Ramos (cell line): Measurements from ENCODE around the gene SACS.

Experiments used
- in situ Hi-C: fragments of 300-500 bp; cut with MboI; formaldehyde crosslinking; loops from one replicate; pipeline ENCODE4 v1.14.3; 2022; ENCODE audit warnings: low sequenced_read_pairs; ENCODE audit not compliant: unreplicated experiment

Gene SACS, protein sequence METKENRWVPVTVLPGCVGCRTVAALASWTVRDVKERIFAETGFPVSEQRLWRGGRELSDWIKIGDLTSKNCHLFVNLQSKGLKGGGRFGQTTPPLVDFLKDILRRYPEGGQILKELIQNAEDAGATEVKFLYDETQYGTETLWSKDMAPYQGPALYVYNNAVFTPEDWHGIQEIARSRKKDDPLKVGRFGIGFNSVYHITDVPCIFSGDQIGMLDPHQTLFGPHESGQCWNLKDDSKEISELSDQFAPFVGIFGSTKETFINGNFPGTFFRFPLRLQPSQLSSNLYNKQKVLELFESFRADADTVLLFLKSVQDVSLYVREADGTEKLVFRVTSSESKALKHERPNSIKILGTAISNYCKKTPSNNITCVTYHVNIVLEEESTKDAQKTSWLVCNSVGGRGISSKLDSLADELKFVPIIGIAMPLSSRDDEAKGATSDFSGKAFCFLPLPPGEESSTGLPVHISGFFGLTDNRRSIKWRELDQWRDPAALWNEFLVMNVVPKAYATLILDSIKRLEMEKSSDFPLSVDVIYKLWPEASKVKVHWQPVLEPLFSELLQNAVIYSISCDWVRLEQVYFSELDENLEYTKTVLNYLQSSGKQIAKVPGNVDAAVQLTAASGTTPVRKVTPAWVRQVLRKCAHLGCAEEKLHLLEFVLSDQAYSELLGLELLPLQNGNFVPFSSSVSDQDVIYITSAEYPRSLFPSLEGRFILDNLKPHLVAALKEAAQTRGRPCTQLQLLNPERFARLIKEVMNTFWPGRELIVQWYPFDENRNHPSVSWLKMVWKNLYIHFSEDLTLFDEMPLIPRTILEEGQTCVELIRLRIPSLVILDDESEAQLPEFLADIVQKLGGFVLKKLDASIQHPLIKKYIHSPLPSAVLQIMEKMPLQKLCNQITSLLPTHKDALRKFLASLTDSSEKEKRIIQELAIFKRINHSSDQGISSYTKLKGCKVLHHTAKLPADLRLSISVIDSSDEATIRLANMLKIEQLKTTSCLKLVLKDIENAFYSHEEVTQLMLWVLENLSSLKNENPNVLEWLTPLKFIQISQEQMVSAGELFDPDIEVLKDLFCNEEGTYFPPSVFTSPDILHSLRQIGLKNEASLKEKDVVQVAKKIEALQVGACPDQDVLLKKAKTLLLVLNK (N-terminal part only)

DNA sequence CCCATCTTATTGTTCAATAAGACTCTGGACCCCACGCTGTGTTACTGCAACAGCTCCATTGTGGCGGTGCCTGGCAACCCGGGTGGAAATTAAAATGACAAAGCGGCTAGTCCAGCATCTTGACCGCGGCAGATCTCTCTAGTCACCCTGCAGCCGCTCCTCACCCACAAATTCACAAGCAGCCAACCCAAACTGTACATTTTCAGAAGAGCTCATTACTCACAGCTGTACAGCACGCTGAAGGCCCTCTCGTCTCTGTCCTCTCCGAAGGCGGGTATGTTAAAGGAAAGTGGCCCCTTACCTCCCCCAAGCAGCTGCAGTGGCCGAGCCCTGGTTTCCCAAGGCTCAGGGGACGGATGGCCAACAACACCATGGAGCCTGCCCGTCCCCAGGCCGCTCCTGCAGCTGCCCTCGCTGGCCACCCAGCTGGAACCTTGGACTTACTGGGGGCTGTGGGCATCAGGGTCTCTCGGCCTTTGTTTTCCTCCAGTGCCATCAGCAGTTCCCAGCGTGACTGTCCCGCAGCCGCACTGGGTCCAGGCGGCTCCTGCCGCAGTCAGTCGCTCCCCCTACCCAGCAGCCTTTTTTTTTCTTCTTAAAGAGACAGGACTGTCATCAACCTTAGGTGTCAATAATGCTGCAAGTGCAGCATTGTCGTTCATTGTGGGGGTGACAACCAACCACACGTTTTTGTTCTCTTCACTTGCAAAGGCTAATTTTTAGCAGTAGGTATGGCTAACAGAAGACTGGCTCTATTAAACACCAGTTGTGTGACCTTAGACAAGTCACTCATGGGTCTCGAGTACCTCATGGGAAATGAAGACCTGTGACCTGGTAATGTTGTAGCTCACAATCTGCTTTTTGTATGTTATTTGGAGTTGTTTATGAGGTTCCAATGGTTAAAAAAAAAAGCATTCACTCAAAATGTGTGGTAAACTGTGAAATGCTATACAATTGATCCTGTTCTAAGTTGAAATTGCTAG, at the start of gene SACS:
TSS of gene SACS (minus strand) at position 532 of the 983 bp plus-strand sequence. CDS start 22,463 bp downstream, outside the sequence.
- in situ Hi-C loops = no loop called here

DNA sequence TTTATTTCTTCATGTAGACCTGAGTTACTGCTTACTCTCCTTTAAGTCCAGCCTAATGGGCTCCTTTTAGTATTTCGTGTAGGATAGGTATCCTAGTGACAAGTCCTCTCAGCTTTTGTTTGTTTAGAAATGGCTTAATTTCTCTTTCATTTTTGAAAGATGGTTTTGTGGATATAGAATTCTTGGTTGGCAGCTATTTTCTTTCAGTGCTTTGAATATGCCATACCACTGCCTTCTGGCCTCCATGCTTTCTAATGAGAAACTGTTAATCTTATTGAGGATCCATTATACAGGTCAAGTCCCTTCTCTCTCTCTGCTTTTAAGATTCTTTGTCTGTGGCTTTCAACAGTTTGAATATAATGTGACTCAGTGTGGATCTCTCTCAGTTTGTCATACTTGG, 46.8 kb upstream of the SACS start:
- in situ Hi-C loops = no loop called here

DNA sequence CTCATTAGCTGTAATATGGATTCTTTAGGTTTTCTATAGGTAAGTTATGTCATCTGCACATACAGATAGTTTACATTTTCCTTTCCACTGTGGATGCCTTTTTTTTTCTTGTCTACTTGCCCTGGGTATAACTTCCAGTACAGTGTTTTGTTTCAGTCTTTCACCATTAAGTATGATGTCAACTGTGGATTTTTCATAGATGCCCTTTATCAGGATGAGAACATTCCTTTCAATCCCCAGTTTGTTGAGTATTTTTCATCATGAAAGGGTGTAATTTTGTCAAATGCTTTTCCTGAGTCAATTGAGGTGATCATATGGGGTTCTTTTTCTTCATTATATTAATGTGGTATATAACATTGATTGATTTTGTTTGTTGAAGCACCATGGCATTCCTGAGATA, 43.6 kb upstream of the SACS start:
- in situ Hi-C loops = no loop called here

DNA sequence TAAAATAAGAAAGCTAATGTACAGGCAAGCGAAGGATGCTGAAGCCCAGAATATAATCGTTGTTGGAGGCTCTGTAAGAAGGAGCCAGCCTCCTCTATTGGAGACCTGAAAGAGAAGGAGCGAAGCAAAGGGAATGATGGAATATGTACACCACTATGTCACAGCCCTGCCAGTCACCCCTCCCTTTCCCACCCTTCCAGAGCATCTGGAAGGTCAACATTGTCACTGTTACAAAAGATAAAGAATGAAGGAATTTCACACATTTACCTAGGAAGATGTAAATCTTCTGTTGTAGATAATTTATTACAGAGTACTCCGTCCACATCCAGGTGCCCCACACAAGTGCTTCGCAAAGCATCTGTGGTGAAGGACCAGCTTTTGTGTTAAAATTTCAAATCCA, 39.7 kb upstream of the SACS start:
- in situ Hi-C loops = no loop called here

DNA sequence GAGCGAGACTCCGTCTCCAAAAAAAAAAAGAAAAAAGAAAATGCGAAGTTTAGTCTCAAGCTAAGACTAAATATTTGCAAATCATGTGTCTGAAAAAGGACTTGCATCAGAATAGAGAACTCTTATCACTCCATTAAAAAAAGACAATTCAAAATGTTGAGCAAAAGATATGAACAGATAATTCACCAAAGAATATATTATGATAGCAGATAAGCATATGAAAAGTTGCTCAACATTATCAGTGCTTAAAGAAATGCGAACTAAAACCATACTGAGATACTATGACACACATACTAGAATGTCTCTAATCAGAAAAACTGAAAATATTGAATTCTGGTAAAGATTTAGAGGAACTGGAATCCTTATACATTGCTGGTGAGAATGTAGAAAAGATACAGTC, 38.7 kb upstream of the SACS start:
- in situ Hi-C loops = no loop called here

DNA sequence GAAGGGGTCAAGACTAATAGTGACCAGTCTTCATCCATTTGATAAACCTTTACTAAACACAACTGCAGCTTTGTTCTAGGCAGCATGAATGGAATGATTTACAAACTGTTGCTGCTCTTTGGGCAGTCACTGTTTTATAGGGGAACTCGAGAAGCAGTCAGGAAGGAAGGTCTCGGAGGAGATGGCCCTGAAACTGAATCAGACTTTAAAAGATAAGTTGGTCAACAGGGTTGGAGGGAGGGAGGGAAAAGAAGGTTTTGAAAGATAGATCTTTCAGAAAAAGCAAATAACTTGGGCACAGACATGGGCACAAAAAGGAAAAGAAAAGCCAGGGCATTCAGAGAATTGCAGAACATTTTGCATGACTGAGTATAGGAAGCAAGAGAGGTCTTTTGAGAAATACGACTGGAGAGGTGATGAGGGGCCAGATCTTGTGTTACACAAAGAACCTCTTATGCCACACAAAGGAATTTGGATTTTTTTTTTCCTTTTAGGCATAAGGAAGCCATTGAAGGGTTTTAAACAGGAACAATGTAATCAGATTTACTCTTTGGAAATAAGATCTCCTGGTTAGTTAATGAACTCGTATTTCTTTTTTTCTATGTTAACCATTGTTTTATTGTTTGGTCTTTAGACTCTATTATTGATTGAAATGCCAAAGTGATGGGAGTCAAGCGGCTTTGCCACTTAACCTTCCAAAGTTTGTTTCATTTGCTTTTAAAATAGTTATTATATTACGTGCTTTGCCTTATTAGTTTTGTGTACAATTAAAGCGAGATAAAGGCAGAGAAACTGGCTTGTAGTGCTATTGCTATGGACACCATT, 37.5 kb upstream of the SACS start:
- in situ Hi-C loops = no loop called here

DNA sequence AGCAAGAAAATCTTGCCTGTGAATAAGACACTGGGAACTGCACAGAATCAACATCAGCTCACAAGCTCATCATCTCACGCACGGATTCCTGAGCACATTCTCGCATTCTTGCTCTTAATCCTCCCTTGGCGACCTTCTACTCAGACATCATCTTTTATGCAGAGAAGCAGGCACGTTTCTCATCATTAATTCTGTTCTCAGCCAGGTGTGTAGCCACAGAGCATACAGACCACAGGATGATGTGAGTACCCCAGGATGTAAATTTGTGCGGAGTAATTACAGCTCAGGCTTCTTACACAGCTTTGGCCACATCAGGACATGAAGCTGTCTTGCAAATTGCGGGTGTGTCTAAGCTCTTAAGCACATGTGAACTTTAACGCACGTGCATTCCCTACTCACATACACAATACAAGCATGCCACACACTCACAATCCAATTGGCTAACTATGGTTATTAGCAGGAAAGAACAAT, 36.5 kb upstream of the SACS start:
- in situ Hi-C loops = no loop called here

DNA sequence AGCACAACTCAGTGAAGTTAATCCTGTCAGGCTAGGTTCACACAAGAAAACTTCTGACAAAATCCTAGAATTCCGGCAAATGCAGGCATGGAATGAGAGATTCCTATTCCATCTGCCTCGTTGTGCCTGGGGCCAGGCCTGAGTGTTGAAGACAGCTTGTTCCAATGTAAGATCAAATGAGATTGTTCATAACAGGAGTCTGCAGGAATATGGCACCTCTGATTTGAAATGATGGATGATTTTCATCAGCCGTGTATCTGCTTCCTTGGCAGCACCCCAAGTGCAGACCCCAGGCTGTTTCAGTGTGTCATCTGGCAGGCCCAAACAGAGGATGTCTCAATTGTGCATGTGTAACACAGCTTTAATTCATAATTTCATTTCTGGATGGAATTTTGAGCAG, 35.3 kb upstream of the SACS start:
- in situ Hi-C loops = no loop called here

DNA sequence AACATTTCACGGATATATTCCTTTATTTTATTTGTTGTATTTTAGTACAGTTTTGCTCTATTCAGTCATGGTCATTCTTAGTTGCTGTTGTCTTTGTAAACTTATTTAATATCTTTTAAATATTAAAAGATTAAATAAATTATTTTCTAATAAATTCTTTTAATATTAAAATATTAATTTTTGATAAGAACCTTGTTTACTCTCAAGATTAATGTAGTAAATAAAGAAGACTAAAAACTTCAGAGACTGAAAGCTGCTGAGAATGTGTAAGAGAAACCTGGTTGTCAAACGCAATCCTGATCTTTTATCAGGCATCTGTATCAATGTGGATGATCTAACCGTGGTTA, 34.4 kb upstream of the SACS start:
- in situ Hi-C loops = no loop called here

DNA sequence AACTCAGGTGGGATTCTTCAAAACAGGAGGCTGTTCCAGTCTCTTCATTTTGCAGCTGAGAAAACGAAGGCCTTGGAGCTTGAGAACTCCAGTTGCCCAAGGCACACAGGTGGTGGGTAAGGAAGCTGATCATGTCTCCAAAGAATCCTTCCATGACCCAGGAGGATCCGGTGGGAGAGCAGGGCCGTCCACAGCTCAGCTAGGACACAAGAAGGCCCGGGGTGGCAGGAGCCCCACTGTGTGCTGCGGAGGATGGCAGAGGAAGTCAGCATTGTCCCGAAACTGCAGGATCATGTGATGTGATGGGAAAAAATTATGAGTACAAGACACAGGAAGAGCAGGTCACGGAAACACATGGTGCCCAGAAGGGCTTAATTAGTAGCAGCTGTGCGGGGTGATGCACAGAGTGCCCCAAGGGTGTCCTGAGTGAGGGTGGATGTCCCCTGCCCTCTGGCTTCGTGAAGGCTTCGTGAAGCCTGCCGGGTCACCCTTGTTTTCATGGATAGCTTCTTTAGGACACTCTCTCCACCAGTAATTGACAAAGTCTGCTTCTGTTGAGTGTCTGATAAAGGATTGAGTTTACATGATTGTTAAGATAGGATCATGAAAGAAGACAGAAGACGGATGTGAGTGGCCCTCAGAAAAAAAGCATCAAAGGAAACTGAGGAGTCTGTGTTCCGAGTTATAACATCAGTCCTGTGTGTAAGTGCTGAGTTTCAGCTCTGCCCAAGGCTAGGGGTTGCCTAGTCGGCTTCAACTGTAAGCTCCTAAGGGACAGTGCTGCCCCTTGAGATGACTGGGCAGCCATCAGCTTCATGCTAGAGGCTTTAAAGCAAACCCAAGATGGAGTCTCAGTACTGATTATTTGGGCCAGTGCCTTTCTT, 33.8 kb upstream of the SACS start:
- in situ Hi-C loops = no loop called here

DNA sequence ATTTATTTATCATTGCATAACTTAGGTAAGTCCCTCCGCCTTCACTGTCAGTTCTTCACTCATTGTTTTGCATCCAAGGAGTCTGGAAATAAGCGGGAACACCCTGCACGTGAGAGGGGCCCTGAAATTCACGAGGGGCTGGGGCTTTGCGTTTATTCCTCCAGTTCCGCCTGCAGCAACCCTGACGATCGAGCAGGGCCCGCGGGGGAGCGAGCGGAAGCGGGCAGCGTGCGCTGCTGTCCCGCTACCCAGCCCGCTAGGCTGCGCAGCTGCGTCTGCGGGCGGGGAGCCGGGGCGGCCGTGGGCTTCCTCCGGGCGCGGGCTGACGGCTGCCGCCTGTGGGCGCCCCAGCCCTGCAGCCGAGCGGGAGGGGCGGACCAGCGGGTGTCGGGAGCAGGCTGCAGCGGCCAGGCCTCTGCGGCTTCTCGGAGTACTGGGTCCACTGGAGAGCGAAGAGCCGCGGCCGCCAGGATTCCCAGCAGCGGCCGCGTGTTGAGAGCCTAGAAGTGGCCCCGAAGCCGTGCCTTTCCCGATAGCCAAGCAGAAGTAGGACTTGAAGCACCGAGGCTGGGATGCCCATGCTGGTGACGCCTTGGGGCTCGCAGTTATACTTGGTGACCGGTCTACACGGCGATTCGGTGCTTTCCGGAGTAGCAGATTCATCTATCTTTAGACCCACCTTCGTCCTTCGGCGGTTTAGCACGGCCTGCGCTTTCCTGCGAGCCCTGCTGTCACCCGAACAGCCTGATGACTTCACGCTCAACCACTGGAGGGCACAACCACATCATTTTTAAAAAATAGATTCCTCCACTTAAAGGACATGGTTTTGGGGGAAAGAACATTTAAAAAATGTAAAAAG, 32.9 kb upstream of the SACS start:
- in situ Hi-C loops = no loop called here

DNA sequence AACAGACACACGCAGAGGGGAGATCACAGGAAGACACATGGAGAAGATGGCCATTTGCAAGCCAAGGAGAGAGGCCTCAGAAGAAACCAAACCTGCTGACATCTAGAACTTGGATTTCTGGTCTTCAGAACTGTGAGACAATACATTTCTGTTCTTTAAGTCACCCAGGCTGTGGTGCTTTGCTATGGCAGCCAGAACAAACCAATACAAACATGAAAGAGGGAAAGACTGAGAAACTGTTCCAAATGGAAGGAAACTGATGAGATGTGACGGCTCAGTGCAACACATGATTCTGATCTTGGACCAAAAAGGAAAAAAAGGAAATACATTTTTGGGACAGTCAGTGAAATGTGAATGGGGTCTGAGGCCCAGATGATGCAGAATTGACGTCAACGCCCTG, 30.2 kb upstream of the SACS start:
- in situ Hi-C loops = no loop called here

DNA sequence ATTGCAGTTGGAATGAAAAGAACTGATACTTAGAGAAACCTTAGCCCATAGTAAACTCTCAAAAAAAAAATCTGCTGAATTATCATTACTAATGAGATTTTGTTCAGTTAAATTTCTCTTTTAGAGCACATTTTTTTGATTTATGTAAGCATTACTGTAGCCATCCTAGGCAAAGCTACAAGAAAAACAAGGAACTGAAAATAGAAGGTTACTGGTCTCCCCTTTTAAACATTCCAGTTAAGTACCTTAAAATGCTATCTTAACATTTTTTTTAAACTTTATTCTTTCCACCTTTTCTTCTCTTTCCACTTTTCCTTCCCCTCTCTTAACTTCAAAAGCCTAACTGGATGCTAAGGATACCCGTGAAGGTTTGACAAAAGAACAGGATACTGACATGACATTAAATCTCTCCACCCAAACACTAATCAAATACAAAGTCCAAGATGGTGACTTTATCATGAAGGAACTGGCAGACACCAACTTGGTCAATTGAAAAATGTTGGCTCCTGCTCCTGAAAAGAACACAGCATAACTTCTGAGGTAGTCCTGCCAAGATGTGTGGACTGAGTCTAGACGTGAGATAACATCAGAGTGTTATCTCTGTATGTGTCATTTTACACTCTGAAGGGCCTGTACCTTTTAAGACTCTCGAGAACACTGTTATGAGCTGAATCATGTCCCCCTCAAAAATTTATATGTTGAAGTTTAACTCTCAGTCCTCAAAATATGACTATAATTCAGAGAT, 29.5 kb upstream of the SACS start:
- in situ Hi-C loops = no loop called here

DNA sequence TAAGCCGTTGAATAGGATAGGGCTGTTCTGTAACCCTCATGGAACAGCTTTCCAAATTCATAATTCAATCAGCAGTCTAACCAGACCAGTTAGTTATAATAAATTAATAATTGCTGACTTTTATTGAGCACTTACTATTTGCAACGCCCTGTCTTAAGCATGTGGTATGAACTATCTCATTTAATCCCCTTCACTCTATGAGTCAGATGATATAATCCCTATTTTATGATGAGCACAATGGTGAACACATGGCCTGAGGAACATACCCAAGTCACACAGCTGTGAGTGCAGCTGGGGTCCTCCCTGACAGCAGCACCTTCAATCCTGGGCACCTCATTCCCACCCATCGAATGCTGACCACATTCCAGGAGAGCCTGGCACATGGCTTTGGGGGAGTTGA, 28.0 kb upstream of the SACS start:
- in situ Hi-C loops = no loop called here

DNA sequence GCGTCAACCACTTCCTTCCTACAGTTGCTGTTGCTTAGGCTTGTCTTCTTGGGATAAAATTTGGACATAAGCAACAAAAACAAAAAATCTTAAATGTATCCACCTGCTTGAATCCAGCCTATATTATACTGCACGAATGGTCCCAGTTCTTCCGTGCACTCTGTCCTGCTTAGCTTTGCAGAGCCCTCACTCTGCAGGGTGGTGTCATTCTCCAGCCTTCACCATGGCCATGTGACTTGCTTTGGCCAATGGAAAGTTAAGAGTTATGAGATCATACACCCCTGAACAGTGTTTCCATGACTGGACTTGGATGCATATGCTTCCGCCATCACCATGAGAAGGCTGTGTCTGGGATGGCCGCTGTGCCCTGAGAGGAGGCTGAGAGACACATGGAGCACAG, 27.4 kb upstream of the SACS start:
- in situ Hi-C loops = no loop called here

DNA sequence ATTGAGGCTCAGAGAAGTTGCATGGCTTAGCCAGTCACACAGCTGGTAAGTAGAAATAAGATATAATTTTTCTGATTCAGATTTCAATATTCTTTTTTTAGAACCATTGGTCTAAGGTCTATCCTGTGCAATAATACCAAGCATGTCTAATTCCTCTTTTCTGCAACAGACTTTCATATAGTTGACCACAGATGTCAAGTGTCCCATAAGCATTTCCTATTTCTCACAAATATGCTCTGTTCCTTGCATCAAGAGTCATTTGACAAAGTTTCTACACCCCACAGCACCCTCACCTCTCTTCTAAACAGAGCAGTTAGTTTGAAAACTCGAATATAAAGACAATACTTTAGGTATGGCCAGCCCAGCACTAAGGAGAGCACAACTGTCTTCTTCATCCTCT, 26.8 kb upstream of the SACS start:
- in situ Hi-C loops = no loop called here
